Transverse colon (tissue), 4 donors: ENCODE results near the gene CYP11A1.

ENCODE experiments used
- CTCF ChIP-seq, 5 experiments: fragments of 200-600 bp in 3 of 5; fragments of 450-650 bp in 2 of 5; sonication (generic) in 3 of 5; IDR thresholded peaks; 1 replicate in 2 of 5; 2 replicates in 3 of 5; pipeline ENCODE4 v1.5.1; 2016 to 2017; ENCODE audit warnings: antibody characterized with exemption in 5 of 5, inconsistent platforms in 3 of 5, mild to moderate bottlenecking in 2 of 5, moderate library complexity in 1 of 5
- POLR2AphosphoS5 ChIP-seq, 3 donors: sonication (generic); formaldehyde crosslinking; IDR thresholded peaks; one replicate each; pipeline ENCODE4 v1.6.1; 2016; ENCODE audit warnings: antibody characterized with exemption in 3 of 3

GRCh38 chr15:74293021-74293810 is 74.2 kb downstream of the CYP11A1 start:
- TF ChIP-seq CTCF (IDR thresholded peaks at IDR 0.05) (no peak), POLR2AphosphoS5 (IDR thresholded peaks at IDR 0.05) (no peak)
